Skin of body (tissue), 2 donors: ENCODE measurements around the gene GNPTAB. TPM values are rescaled to one million over a fixed set of nuclear protein-coding genes. Genes with fewer than 3 reads are reported as not detected.

Experiments
- DNase-seq: peaks from one replicate; lab custom pipeline; 2025; lab: John Stamatoyannopoulos, UW
- total RNA-seq: library from RNA; depleted of rRNA; stranded (reverse); fragments of >200 nt; gene quantifications from one replicate; pipeline ENCODE4 v1.2.3, GENCODE V29; 2014

GNPTAB gene
- total RNA-seq, 1 donor from 2014 or later, result 26.2 TPM

- no peak for DNase-seq
Measured at GRCh38 chr12:101804409-101804808, 26.4 kb downstream of the GNPTAB start.

DNA sequence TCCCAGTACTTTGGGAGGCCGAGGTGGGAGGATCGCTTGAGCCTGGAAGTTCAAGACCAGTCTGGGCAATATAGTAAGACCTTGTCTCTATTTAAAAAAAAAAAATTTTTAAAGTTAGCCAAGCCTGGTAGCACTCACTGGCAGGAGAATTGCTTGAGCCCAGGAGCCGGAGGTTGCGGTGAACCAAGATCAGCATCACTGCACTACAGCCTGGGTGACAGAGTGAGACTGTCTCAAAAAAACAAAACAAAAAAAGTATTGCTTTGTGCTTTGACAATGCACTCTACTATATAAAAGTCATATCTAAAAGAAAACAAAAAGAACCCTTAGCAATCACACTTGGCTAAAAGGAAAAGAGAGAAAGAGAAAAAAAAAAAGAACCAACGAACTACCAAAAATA lies 26.8 kb downstream of the GNPTAB start:
- no peak for DNase-seq

- no peak for DNase-seq
Measured at GRCh38 chr12:101802486-101802885, 28.3 kb downstream of the GNPTAB start.

DNA sequence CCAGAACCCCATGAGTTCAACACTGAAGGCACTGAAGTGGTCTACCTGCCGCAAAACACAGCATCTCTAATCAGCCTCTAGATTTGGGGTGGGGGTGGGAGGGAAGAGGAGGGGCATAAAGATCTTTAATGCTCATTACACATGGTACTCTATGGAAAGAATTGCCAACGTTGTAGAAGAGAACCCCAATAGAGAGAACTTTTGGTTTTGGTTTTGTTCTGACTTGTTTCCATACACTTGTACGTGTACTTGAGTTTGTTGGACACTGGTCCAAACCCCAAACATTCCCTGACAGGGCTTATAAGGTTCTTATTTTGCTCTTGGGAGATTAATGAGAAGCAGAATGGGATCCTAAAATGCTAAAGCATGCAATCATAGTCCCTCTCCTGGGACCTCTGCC lies 31.0 kb downstream of the GNPTAB start:
- DNase-seq, result no peak

- DNase-seq, result no peak
Measured at GRCh38 chr12:101795786-101796185, 35.0 kb downstream of the GNPTAB start.

GRCh38 chr12:101795013-101795412 lies 35.7 kb downstream of the GNPTAB start:
- no peak for DNase-seq

- DNase-seq, result no peak
Measured at GRCh38 chr12:101794574-101794973, 36.2 kb downstream of the GNPTAB start.

DNA sequence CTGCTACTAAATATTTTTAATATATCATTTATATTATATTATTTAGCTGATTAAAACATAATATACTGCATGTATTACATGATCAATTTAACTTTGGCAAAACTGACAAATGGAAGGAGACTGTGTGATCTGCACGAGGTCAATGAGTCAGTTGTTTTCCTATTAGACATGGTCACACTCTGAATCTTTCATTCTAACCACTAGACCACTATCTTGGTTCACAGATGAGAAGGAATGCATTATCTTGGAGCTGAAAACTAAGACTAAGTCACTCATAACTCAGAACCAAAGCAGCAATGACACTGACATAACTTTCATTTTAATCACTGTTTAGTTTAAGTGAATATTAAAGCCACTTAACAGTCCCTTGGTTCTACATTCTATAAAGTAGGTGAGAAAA lies 37.4 kb downstream of the GNPTAB start:
- DNase-seq, result no peak

DNA sequence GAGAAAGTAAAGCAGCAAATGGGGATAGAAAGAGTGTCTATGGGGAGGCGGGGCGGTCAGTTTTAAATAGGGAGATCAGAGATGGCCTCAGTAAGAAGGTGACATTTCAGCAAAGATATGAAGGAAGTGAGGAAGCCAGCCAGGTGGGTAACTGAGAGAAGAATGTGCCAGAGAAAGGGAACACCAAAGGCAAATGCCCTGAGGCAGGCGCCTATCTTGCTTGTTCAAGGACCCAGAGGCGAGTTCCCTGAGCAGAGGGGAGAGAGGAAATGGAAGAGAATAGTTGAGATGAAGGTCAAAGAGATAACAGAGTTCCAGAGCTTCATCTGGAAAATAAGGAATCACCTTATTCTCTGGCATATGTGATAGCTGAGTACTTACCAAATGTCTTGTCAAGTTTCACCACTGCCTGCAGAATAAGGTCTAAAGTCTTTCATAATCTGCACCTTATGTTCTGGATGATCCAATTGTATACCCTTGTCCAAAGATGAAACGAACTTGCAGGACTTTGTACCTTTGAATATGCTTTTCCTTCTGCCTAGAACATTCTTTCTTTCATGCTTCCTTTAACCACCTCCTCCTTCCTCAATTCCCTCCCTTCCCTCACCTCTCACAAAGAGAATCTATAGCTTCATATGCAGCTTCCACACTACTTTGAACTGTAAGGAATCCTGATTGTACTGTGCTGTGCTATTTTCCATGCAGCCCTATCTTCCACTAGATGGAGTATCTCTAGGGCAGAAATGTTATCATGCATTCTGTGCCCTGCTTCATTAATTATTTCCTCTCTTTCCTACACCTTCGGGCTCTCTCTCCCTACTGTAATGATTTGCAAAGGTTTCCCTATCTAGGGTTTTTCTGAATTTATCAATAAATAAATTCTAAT lies 38.5 kb downstream of the GNPTAB start:
- DNase-seq, result no peak

DNA sequence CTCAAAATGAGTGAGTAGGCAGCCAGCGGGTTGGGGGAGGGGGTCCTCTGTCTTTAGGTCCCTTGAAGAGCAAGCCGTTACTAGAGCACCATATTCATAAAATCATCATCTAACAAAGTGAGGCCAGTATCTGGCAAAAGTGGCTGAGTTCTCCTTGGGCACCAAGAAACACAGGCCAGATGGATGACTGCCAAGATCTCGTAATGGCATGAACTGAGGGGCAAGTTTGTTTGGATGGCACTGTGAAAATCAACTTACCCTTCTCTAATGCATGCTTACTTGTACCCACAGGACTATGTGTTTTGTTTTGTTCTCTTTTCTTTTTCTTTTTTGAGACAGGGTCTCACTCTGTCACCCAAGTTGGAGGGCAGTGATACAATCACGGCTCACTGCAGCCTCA lies 41.6 kb downstream of the GNPTAB start:
- DNase-seq, result no peak

DNA sequence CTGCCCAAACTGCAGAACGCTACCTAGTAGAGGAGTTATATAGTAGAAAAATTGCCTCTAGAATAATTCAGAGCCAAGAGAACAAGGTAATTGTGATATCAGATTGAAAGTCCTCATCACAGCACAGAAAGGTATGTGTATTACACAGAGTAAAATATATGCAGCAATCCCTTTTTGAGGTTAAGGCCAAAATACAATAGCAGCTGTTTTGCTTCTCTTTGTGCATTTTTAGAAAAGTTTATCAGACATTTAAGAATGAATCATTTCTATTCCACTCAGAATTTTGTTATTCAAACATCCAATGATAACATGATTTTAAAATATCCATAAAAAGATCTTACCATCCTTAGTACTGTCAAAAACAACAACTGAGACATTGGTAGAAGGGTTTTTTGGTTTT lies 45.1 kb downstream of the GNPTAB start:
- no peak for DNase-seq

- no peak for DNase-seq
Measured at GRCh38 chr12:101784376-101784775, 46.4 kb downstream of the GNPTAB start.

GRCh38 chr12:101783838-101784237 lies 46.9 kb downstream of the GNPTAB start:
- DNase-seq, result no peak

- no peak for DNase-seq
Measured at GRCh38 chr12:101783150-101783549, 47.6 kb downstream of the GNPTAB start.

- no peak for DNase-seq
Measured at GRCh38 chr12:101782273-101782731, 48.5 kb downstream of the GNPTAB start.

GRCh38 chr12:101781834-101782233 lies 48.9 kb downstream of the GNPTAB start:
- no peak for DNase-seq

DNA sequence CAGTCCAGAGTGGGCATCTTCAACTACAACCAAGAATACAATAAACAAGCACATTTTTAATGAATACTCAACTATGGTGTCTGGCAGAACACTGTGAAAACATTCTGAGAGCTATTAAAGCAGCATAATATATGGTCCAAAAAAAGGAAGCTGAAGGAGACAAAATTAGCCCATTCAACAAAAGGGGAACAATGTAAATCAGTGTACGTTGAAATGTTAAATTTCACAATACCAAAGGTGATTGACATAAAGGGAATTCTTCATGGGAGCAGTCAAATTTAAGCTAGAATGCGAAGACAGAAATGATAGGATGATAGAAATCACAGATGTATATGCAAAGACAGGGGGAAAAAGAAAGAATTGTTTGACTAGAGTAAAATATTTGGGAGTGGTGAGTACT lies 50.2 kb downstream of the GNPTAB start:
- DNase-seq, result no peak

DNA sequence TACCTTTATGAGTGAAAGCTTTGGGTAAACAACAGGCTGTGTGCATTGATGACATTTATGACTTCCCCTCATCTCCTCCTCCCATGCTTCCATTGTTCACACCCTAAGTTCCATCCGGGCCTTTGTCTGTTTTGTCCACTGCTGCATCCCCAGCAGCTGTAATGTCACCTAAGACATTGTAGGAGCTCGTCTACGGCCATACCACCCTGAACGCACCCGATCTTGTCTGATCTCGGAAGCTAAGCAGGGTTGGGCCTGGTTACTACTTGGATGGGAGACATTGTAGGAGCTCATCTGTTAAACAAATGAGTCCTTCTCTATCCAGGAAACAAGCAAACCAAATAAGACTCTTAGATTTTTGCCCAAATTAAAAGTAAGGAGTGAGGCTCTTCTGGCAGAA lies 51.1 kb downstream of the GNPTAB start:
- no peak for DNase-seq

DNA sequence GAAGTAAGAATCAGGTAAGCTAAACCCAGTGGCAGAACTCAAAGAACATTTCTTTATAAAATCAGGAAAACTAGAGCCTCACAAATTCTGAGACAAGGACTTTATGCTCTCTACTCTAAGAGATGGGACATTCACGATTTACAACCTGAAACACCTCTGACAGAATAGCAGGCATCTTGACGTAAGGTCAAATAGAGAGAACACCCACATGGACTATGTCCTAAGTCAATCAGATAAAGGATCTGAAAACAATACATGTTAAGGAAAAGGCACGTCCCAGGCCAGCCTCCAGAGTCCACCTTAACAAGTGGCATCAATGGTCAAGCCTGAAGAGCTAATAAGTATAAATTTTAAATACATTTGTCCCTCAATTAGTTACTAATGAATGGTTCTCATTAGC lies 51.6 kb downstream of the GNPTAB start:
- DNase-seq, result no peak

GRCh38 chr12:101777978-101778377 lies 52.8 kb downstream of the GNPTAB start:
- DNase-seq, result no peak

DNA sequence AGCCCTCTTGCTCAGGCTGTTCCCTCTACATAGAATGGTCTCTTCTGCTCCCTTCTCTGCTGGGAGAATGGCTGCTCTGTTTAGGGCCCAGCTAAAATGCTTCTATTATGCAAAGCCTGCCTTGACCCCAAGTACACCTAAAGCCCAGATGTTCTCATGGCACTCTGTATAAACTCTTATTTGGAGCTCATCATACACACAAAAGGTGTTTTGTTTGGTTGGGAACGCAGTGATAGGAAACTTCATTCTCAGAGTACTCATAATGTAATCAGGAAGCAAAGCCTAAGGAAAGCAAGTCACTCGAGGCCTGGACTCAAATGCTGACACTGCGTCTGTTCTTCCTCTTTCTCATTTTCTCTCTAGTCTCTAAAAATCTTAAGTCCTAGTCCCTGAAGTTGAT lies 53.3 kb downstream of the GNPTAB start:
- no peak for DNase-seq

- DNase-seq, result no peak
Measured at GRCh38 chr12:101775816-101776215, 54.9 kb downstream of the GNPTAB start.

GRCh38 chr12:101773650-101774162 lies 57.1 kb downstream of the GNPTAB start:
- peak; percentile 49 for DNase-seq
